Measurements from ENCODE around the gene ZNF512.
A peak's percentile ranks its signal among the peaks of the same experiment; 100 is the strongest.
"Not testable (repeated sequence)": the region's sequence is repeated elsewhere in the genome, so short reads cannot be mapped to it uniquely, and the experiment has no call there.

Gene ZNF512

GRCh38 chr2:27584597-27584996, 1.8 kb downstream of the ZNF512 start:
- DNase-seq = no peak

DNA sequence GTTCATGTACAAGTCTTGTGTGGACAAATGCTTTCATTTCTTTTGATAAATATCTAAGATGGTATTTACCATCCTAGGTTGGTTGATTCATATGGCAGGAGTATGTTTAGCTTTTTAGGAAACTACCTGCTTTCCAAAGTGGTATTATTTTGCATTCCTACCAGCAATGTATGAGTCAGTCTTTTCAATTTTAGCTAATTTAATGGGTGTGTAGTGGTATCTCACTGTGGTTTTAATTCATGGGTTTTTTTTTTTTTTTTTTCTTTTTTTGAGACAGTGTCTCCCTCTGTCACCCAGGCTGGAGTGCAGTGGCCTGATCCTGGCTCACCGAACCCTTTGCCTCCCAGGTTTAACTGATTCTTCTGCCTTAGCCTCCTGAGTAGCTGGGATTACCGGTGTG, 4.2 kb downstream of the ZNF512 start:
- DNase-seq = no peak

GRCh38 chr2:27588308-27588707, 5.5 kb downstream of the ZNF512 start:
- DNase-seq = no peak

- no peak for DNase-seq
These were observed 8.9 kb downstream of the ZNF512 start for GRCh38 chr2:27591745-27592144.

GRCh38 chr2:27593240-27593639, 10.4 kb downstream of the ZNF512 start:
- no peak for DNase-seq

DNA sequence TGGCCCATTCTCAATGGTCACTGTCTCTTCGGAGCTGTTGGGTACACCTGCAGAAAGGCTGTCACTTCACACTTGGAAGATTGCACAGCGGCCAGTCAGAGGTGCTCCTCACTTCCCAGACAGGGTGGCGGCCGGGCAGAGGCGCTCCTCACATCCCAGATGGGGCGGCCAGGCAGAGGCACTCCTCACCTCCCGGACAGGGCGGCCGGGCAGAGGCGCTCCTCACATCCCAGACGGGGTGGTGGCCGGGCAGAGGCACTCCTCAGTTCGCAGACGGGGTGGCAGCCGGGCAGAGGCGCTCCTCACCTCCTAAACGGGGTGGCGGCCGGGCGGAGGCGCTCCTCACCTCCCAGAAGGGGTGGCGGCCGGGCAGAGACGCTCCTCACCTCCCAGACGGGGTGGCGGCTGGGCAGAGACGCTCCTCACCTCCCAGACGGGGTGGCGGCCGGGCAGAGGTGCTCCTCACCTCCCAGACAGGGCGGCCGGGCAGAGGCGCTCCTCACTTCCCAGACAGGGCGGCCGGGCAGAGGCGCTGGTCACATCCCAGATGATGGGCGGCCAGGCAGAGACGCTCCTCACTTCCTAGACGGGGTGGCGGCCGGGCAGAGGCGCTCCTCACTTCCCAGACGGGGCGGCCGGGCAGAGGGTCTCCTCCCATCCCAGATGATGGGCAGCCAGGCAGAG, 11.3 kb downstream of the ZNF512 start:
- DNase-seq = not testable (repeated sequence)

DNA sequence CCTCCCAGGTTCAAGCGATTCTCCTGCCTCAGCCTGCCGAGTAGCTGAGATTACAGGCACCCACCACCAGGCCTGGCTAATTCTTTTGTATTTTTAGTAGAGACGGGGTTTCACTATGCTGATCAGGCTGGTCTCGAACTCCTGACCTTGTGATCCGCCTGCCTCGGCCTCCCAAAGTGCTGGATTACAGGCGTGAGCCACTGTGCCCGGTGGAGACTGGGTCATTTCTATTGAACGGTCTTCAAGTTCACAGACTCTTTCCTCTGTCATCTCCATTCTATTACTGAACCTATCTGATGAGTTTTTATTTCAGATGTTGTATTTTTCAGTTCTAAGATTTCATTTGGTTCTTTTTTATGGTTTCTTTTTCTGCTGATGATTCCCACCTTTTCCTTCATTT, 12.6 kb downstream of the ZNF512 start:
- DNase-seq = not testable (repeated sequence)

DNA sequence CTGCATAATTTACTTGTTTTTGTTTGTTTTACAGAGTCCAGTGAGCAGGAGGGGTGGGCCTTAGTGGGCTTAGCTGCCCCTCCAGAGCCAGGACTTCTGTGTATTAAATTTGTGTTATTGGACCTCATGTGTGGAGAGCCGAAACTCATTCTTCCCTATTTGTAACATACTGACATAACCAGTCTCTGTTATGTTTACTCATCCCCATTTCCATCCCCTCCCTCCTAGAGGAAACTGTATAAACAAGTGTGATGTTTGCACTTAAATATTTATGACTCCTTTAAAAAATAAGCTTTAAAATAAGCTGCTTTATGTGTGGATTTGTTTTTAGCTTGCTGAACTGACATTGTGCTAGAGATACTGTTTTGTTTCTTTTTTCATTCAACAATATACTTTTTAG, 13.8 kb downstream of the ZNF512 start:
- DNase-seq = no peak

DNA sequence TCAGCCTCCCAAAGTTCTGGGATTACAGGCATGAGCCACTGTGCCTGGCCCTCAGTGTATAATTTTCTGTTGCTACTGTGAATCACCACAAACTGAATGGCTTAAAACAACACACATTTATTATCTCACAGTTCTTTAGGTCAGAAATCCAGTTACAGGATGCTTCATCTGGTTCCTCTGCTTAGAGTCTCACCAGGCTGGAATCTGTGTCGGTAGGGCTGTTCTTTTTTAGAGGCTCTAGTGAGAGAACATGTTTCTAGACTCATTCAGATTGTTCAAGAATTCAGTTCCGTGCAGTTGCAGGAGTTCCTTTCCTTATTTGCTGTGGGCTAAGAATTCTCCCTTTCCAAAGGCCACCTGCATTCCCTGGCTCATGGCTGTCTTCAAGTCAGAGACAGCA, 23.8 kb downstream of the ZNF512 start:
- no peak for DNase-seq

GRCh38 chr2:27613985-27614384, 31.1 kb downstream of the ZNF512 start:
- no peak for DNase-seq

DNA sequence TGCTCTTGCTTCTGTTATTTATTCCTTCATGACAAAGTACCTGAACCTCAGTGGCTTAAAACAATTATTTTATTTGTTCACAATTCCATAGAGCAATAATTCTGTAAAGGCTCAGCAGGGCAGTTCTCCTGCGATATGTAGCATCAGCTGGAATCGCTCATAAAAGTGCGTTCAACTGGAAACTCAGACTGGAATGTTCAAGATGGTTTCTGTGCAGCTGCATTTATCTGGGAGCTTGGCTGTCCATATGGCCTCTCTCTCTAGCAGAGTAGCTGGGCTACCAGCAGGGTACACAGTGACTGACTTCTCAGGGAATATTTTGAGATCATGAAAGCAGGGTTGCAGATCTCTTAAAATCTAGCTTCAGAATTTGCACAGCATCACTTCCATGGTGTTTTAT, 32.5 kb downstream of the ZNF512 start:
- no peak for DNase-seq

DNA sequence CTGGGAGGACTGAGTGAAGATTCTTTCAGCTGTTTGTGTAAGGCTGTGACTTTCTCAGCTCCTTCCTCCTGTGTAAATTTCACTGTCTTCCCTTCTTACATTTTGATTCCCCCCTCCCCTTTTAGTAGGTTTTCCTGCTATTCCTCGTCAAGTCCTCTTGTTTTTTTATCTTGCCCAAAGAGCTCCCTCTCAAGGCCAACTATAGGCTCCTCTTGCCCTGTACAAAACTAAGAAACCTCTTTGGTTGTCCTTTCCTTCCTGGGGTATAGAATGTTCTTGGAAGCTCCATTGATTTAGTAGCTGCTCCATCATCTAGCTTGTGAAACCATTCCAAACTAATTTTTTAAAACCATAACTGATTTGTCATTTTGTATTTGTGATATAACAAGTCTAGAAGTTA, 38.7 kb downstream of the ZNF512 start:
- DNase-seq = no peak

DNA sequence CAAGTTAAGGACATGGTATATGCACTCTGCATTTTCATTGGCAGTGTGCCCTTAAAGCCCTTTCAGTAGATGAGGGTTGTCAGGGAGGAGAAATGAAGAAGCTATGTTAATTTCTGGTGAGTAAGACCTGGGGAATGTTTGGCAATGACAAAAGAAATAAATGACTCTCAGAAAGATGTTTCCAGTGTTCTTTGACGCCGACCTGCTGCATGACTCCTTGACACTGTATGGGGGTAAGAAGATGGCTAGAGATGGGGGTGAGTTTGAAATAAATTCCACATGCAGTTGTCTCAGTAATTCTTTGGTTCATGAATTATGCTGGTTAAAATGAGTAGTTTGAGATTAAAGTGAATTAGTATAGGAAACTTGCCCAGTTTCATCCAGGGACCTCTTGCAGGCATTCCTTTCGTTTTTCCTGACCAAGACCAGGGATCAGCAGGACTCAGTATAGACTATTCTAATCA, 40.1 kb downstream of the ZNF512 start:
- DNase-seq = no peak

GRCh38 chr2:27624943-27625342, 42.1 kb downstream of the ZNF512 start:
- no peak for DNase-seq

DNA sequence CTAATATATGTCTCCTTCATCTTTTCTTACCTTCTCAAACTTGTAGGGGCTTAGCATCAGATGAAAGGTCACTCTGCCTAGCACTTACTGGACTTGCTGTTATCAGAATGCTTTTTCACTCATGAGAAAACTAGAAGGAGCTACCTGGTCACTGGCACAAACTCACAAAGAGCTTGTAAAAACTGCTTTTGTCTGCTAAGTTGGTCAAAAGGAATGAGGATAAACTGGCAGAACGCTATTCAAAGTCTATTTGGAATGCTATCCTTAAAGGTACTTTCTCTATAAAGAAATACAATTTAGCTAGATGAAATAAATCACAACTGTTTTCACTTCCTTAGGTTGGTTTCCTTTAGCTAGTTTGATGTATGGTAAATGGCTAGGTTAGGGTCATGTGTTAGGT, 43.5 kb downstream of the ZNF512 start:
- not testable (repeated sequence) for DNase-seq

- DNase-seq = not testable (repeated sequence)
These were observed 44.1 kb downstream of the ZNF512 start for GRCh38 chr2:27626921-27627320.

DNA sequence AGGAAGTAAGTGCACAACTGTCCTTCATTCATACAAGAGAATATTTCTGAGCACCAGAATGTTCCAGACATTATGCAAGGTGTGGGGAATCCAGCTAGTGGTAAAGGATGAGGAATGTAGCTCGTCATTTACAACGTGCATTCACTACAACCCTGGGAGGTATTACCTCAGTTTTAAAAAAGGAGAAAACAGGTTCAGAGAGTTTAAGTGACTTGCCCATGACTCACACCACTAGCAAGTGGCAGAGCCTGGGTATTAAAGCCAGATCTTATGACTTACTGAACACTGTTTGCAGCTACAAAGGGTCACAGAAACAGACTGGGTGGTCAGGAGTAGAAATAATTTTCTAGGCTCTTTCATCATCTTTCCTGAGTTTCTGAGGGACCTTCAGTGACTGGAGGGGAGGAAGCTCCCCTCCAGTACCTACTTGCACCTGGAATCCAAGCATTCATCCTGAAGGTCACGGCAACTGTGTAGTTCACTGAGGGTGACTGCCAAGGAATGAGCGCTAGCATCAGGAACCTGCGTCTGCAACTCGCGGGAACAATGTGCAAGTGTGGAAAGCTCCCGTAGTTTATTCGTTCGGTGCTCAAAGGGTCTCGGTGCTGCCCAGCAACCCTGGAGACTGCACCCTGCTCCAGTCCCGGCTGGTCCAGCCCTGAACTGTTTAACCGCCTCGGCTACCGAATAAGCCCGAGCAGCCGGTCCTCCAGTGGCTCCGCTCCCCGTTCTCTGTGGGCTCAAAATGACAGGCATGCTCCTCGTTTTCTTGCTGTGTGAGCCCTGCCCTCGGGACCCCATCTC, 45.3 kb downstream of the ZNF512 start:
- no peak for DNase-seq

DNA sequence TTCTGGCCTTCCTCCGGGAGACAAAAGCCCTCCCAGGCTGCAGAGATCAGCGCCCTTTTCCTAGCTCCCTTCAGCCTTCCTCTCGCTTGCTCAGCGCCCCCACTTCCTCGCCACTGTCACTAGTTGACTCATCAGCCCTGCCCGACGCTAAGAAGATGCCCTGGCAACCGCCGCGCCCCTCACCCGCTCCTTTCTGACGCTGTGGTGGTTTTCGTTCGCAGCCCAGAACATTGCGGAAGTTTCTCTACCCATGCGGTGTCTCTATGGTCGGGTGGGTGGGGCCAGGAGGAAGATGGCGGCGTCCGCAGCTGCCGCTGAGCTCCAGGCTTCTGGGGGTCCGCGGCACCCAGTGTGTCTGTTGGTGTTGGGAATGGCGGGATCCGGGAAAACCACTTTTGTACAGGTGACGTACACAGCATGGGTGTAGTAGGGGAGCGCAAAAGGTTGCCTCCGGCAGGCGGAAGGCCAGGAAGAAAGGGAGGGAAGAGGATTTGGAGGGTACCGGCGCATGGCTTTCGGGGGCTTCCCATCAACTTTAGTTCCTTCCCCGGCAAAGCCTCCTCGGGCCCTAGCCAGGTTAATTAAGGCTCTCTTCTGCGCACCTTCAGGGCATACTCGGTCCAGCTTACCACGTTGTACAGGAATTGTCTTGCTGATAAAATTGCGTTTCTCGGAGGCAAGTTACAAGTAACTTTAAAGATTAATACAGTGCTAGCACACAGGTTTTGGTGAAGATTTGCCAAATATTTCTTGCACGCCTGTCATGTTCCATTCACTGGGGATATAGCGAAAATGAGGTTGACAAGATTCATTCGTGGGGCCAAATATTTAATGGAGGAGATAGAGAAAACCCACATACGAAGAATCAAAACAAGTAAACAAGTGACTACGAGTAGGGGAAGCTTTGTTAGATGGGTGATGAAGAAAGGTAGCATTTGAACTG, 46.2 kb downstream of the ZNF512 start, which contains the start of the genes CCDC121 and GPN1:
CCDC121 (minus strand) TSS at position 246 of the 943 bp plus-strand sequence. CDS start 1,213 bp downstream, outside the sequence.
GPN1 (plus strand) TSS at position 284 of the 943 bp plus-strand sequence; CDS start at position 293, 9 bp downstream.
- DNase-seq = peak; percentile 75

DNA sequence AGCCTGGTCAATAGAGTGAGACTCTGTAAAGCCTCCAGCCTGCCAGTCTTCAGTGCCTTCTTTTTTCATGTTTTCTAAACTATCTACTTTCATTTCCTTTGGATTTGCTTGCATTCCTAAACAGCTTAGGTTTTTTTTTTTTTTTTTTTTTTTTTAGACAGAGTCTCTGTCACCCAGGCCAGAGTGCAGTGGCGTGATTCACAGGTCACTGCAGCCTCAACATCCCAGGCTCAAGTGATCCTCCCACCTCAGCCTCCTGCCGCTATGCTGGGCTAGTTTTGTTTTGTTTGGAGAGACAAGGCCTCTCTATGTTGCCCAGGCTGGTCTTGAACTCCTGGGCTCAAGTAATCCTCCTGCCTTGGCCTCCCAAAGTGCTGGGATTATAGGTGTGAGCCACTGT, 47.4 kb downstream of the ZNF512 start:
- DNase-seq = not testable (repeated sequence)

DNA sequence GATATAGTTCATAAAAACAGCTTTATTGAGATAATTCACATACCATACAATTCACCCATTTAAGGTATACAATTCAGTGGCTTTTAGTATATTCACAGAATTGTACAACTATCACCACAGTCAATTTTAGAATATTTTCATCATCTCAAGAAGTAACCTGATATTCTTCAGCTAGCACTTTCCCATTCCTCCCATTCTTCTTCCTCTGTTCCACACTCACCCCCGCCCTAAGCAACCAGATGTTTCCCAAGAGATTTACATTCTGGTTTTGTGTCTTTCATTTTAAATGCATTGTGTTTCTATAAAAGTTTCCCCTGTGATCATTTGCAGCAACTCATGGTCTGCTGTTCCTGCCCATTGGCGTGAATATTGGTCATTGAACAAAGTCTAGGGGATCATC, 51.4 kb downstream of the ZNF512 start:
- no peak for DNase-seq

DNA sequence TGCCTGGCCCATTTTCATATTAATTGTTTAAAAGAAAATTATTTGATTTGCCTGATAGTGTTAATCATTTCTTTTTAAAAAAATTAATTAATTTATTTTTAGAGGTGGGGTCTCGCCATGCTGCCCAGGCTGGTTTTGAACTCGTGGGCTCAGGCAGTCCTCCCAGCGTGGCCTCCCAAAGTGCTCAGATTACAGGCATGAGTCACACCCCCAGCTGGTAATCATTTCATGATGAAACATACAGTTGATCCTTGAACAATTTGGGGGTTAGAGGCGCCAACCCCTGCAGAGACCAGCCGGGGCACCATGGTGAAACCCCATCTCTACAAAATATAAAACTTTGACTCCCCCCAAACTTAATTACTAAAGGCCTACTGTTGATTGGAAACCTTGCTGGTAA, 53.9 kb downstream of the ZNF512 start:
- no peak for DNase-seq

- no peak for DNase-seq
These were observed 55.3 kb downstream of the ZNF512 start for GRCh38 chr2:27638037-27638637.

GRCh38 chr2:27638709-27639108, 55.9 kb downstream of the ZNF512 start:
- DNase-seq = no peak
